Measurements from ENCODE around the gene SEMA4G.

DNA sequence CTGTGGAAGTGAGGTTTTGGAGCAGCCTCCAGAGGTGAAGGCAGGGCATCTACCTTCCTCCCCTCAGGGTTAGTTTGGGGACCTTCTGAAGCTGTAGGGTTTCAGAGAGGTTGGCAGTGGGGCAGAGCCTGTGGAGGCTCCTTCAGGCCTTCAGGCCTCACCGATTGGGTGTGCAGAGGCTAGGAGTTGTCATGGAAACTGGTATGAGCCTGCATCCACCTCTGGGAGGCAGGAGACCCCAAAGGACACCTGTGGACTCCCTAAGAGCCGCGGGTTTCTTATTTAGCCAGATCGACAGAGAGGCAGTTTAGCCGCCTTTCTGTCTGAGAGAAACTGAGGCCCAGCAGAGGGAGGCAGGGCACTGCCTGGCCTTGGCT lies 32.3 kb downstream of the SEMA4G start:
- TF ChIP-seq, protein P1, sequence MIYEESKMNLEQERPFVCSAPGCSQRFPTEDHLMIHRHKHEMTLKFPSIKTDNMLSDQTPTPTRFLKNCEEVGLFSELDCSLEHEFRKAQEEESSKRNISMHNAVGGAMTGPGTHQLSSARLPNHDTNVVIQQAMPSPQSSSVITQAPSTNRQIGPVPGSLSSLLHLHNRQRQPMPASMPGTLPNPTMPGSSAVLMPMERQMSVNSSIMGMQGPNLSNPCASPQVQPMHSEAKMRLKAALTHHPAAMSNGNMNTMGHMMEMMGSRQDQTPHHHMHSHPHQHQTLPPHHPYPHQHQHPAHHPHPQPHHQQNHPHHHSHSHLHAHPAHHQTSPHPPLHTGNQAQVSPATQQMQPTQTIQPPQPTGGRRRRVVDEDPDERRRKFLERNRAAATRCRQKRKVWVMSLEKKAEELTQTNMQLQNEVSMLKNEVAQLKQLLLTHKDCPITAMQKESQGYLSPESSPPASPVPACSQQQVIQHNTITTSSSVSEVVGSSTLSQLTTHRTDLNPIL (CRISPR knock-in tag; IDR thresholded peaks at IDR 0.05; ENCODE audit: low read depth): no peak
- TF ChIP-seq ZFP30 (CRISPR knock-in tag; IDR thresholded peaks at IDR 0.05) (no peak), PPARA (CRISPR knock-in tag; IDR thresholded peaks at IDR 0.05; ENCODE audit: borderline replicate concordance) (no peak), ZNF70 (CRISPR knock-in tag; IDR thresholded peaks at IDR 0.05) (no peak), ZNF565 (CRISPR knock-in tag; conservative IDR thresholded peaks at IDR 0.05; ENCODE audit: low read depth) (no peak), CSDC2 (CRISPR knock-in tag; IDR thresholded peaks at IDR 0.05) (no peak), ZC3H10 (CRISPR knock-in tag; IDR thresholded peaks at IDR 0.05) (no peak), RARB (CRISPR knock-in tag; IDR thresholded peaks at IDR 0.05) (no peak), ISL1 (CRISPR knock-in tag; IDR thresholded peaks at IDR 0.05) (no peak)
- TF ChIP-seq, protein P2, sequence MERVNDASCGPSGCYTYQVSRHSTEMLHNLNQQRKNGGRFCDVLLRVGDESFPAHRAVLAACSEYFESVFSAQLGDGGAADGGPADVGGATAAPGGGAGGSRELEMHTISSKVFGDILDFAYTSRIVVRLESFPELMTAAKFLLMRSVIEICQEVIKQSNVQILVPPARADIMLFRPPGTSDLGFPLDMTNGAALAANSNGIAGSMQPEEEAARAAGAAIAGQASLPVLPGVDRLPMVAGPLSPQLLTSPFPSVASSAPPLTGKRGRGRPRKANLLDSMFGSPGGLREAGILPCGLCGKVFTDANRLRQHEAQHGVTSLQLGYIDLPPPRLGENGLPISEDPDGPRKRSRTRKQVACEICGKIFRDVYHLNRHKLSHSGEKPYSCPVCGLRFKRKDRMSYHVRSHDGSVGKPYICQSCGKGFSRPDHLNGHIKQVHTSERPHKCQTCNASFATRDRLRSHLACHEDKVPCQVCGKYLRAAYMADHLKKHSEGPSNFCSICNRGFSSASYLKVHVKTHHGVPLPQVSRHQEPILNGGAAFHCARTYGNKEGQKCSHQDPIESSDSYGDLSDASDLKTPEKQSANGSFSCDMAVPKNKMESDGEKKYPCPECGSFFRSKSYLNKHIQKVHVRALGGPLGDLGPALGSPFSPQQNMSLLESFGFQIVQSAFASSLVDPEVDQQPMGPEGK (CRISPR knock-in tag; IDR thresholded peaks at IDR 0.05; ENCODE audit: borderline replicate concordance): no peak
- TF ChIP-seq, protein P3, sequence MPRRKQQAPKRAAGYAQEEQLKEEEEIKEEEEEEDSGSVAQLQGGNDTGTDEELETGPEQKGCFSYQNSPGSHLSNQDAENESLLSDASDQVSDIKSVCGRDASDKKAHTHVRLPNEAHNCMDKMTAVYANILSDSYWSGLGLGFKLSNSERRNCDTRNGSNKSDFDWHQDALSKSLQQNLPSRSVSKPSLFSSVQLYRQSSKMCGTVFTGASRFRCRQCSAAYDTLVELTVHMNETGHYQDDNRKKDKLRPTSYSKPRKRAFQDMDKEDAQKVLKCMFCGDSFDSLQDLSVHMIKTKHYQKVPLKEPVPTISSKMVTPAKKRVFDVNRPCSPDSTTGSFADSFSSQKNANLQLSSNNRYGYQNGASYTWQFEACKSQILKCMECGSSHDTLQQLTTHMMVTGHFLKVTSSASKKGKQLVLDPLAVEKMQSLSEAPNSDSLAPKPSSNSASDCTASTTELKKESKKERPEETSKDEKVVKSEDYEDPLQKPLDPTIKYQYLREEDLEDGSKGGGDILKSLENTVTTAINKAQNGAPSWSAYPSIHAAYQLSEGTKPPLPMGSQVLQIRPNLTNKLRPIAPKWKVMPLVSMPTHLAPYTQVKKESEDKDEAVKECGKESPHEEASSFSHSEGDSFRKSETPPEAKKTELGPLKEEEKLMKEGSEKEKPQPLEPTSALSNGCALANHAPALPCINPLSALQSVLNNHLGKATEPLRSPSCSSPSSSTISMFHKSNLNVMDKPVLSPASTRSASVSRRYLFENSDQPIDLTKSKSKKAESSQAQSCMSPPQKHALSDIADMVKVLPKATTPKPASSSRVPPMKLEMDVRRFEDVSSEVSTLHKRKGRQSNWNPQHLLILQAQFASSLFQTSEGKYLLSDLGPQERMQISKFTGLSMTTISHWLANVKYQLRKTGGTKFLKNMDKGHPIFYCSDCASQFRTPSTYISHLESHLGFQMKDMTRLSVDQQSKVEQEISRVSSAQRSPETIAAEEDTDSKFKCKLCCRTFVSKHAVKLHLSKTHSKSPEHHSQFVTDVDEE (CRISPR knock-in tag; IDR thresholded peaks at IDR 0.05): no peak

Measured in SK-N-SH treated with all-trans-retinoic acid at 6 μM for 48 hours (cell line).